Measurements from ENCODE around the gene FIBCD1. TPM values are rescaled to one million over a fixed set of nuclear protein-coding genes. Genes with fewer than 3 reads are reported as not detected.

FIBCD1 gene
- total and polyA plus RNA-seq, 11 donors, result 0.24 to 3.9 (median 1.3) TPM; not detected in 2

DNA sequence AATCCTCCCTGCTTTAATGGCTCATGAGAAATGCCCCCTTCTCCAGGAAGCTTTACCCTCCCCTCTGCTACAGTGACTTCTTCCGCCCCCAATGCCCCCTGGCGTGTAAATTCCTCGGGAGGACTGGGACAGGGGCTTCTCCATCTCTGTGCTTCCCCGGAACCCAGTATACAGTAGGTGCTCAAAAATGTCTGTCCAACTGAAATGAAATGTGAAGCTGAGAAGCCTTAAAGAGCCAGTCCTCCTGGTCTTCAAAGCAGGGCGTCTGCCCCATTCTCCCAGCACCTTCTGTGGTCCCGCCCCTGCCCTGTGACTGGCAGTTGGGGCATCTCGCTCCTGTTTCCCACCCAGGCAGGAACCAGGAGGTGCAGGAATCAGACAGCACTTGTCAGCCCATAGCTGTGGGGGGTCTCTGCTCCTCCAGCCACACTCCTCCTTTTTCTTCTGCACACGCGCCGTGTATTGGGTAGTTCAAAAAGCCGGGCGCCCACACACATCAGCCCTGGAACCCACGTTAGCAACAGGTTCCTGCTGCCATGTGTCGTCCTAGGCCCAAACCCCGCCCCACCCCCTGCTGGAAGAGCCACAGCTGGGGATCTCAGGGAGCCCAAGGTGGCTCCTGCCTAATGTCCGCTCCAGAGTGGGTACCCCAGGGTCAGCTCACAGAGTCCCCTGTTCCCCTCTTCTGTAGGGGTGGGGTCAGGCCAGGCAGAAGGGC is 16.0 kb downstream of the FIBCD1 start:
- Histone ChIP-seq H3K4me3 (no peak overlapping the region), H3K36me3 (no peaks in the 10 kb centered on the region), H3K27me3 (peaks cover 0 to 29% (median 3%) of the 10 kb centered on the region in 9 donors), H3K4me1 (peaks cover 0 to 5% (median 0%) of the 10 kb centered on the region in 12 donors), H3K27ac (no peak overlapping the region), H3K9me3 (no peaks in the 10 kb centered on the region)
- intact Hi-C loops (cut with DNase I), result no loop called here
- ATAC-seq, result no peak
- 72 to 80% (median 79%) methylated on average over 16 of the region's 16 CpGs for WGBS, 4 donors
- DNase-seq, result no peak
- TF ChIP-seq POLR2A (IDR thresholded peaks at IDR 0.05), result no peak
- TF ChIP-seq, protein P1, sequence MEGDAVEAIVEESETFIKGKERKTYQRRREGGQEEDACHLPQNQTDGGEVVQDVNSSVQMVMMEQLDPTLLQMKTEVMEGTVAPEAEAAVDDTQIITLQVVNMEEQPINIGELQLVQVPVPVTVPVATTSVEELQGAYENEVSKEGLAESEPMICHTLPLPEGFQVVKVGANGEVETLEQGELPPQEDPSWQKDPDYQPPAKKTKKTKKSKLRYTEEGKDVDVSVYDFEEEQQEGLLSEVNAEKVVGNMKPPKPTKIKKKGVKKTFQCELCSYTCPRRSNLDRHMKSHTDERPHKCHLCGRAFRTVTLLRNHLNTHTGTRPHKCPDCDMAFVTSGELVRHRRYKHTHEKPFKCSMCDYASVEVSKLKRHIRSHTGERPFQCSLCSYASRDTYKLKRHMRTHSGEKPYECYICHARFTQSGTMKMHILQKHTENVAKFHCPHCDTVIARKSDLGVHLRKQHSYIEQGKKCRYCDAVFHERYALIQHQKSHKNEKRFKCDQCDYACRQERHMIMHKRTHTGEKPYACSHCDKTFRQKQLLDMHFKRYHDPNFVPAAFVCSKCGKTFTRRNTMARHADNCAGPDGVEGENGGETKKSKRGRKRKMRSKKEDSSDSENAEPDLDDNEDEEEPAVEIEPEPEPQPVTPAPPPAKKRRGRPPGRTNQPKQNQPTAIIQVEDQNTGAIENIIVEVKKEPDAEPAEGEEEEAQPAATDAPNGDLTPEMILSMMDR (IDR thresholded peaks at IDR 0.05), result no peak

DNA sequence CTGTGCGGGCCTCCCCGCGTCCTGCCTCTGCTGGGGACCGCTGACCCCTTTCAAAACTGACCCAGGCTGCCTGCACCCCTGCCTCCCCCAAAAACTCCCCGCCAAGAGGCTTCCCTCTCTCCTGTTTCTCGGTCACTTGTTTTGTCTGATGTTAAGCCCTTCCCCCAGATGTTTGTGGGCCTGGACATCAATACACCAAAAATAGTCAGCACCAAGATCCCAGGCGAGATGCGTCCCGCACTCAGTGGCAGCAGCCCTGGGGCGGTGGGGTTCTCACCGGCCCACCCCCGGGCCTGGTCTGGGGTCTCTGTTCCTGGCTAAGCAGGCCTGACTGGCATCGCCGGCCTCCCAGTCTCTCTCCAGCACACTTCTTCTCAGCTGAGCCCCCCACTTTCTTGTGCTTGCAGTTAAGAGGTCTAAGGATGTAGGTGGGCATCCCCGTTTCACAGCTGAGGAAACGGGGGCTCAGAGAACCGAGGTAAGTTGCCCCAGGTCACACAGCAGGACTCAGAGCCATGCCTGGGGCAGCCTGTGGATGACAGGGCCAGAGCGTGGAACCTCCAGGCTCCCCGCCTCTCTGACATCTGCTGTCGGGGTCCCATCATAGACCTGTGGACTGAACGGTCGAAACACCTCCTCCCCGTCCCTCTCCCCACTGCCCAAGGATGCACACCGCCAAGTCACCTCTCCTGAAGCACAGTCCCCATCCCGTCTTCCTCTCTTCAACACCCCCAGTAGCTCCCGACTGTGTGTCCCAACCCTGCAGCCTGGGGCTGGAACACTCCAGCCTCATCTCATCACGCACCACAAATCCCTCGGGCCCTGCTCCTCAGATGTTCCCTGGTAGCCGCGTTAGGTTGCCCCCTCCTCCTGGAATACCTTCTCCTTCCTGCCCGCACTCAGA is 16.8 kb downstream of the FIBCD1 start:
- Histone ChIP-seq H3K27ac (no peak overlapping the region), H3K4me3 (no peak overlapping the region), H3K36me3 (no peaks in the 10 kb centered on the region), H3K9me3 (no peaks in the 10 kb centered on the region), H3K4me1 (peaks cover 0 to 5% (median 0%) of the 10 kb centered on the region in 12 donors), H3K27me3 (peaks cover 0 to 34% (median 3%) of the 10 kb centered on the region in 9 donors)
- 72 to 84% (median 79%) methylated on average over 31 of the region's 31 CpGs for WGBS, 4 donors
- TF ChIP-seq, protein P1 (IDR thresholded peaks at IDR 0.05), result no peak
- no peak for TF ChIP-seq POLR2A (IDR thresholded peaks at IDR 0.05)
- DNase-seq (no peak), ATAC-seq (no peak)
- intact Hi-C loops (cut with DNase I), result no loop called here

DNA sequence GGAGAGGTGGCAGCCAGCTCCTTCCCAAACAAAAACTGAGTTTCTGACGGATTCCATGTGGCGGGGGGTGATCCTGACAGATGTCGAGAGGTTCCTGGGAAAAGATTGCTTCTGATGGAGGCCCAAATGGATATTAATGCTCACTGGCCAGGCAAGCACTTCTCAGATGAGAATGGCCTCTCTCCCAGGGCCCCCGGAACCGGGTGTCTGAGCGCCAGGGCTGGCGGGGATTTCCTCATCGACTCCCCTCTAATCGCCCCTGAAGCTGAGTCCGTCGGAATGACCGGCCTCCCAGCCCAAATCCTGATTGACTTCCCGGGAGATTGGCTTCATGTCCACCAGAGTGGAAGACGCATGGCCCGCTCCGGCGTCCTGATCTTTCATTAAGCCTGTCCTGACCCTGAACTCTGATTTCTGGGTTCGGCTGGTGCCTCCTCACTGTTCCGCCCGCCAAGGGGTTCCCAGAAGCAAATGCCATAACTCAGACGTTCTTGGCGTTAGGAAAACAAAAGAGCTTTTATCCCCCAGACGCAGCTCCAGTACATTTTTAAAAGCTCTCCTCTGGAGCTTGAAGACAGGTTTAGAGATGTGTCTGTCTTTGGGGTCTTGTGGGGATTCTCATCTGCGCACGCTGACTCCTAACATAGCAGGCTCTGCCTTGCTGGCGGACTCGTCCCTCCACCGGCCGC is 17.6 kb downstream of the FIBCD1 start:
- 59 to 70% (median 65%) methylated on average over 26 to 29 of the region's 29 CpGs for WGBS, 4 donors
- H3K36me3 ChIP-seq, result no peaks in the 10 kb centered on the region
- H3K27me3 ChIP-seq, result peaks cover 0 to 36% (median 3%) of the 10 kb centered on the region in 9 donors
- ATAC-seq, result no peak
- peaks cover 0 to 5% (median 0%) of the 10 kb centered on the region in 12 donors for H3K4me1 ChIP-seq
- H3K9me3 ChIP-seq, result no peaks in the 10 kb centered on the region
- DNase-seq, result no peak
- intact Hi-C loops (cut with DNase I), result no loop called here
- no peak overlapping the region for H3K4me3 ChIP-seq
- TF ChIP-seq POLR2A (IDR thresholded peaks at IDR 0.05), result no peak
- TF ChIP-seq, protein P1 (IDR thresholded peaks at IDR 0.05), result no peak
- H3K27ac ChIP-seq, result no peak overlapping the region
